ENCODE data around the gene TDRD12. TPM values are rescaled to one million over a fixed set of nuclear protein-coding genes. Genes with fewer than 3 reads are reported as not detected.
"Not testable (repeated sequence)": the region's sequence is repeated elsewhere in the genome, so short reads cannot be mapped to it uniquely, and the experiment has no call there.

TDRD12 gene
- total RNA-seq, 1 donor from 2014 or later, result not detected

DNA sequence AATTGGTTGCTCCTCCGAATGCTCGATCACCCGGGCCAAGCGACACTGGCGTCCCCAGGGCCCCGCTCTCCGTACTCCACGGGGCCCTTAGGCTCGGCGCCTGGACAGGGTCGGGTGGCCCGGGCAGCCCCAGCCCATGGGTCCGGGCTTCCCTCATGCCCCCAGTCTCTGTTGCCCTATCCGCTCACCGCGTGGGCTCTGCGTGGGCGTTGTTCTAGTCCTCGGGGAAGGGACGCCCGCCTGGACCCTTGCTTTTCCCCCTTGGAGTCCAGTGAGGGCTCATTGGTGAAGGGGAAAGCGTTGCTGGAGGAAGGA lies 1.3 kb downstream of the TDRD12 start:
- no peak overlapping the region for H3K27ac Mint-ChIP-seq (ENCODE audit: unreplicated experiment)

DNA sequence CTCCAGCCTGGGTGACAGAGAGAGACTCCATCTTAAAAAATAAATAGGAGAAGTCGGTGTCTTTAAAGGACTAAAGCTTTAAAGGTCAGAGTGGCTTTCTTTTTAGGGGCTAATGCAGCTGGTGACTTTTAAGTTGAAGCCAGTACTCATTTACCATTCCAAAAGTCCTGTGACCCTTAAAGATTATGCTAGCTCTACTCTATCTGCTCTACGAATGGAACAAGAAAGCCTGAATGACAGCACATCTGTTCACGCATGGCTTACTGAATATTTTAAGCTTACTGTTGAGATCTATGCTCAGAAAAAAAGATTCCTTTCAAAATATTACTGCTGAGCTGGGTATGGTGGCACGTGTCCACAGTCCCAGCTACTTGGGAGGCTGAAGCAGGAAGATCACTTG lies 16.4 kb downstream of the TDRD12 start:
- TF ChIP-seq, protein P1, sequence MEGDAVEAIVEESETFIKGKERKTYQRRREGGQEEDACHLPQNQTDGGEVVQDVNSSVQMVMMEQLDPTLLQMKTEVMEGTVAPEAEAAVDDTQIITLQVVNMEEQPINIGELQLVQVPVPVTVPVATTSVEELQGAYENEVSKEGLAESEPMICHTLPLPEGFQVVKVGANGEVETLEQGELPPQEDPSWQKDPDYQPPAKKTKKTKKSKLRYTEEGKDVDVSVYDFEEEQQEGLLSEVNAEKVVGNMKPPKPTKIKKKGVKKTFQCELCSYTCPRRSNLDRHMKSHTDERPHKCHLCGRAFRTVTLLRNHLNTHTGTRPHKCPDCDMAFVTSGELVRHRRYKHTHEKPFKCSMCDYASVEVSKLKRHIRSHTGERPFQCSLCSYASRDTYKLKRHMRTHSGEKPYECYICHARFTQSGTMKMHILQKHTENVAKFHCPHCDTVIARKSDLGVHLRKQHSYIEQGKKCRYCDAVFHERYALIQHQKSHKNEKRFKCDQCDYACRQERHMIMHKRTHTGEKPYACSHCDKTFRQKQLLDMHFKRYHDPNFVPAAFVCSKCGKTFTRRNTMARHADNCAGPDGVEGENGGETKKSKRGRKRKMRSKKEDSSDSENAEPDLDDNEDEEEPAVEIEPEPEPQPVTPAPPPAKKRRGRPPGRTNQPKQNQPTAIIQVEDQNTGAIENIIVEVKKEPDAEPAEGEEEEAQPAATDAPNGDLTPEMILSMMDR (IDR thresholded peaks at IDR 0.05; ENCODE audit: unreplicated experiment), result no peak
- Mint-ChIP-seq H3K27me3 (ENCODE audit: unreplicated experiment) (peaks cover 1% of the 10 kb centered on the region), H3K4me1 (ENCODE audit: unreplicated experiment) (no peaks in the 10 kb centered on the region), H3K36me3 (ENCODE audit: low read depth, unreplicated experiment) (no peaks in the 10 kb centered on the region), H3K4me3 (ENCODE audit: unreplicated experiment) (no peak overlapping the region), H3K27ac (ENCODE audit: unreplicated experiment) (no peak overlapping the region), H3K9me3 (ENCODE audit: unreplicated experiment) (no peaks in the 10 kb centered on the region)
- DNase-seq (ENCODE audit: low spot score), result no peak

More for the DNA sequence above, 1.3 kb downstream of the TDRD12 start:
- TF ChIP-seq, protein P1 (IDR thresholded peaks at IDR 0.05; ENCODE audit: unreplicated experiment), result no peak
- Mint-ChIP-seq H3K27me3 (ENCODE audit: unreplicated experiment) (peaks cover 3% of the 10 kb centered on the region), H3K9me3 (ENCODE audit: unreplicated experiment) (no peaks in the 10 kb centered on the region), H3K4me1 (ENCODE audit: unreplicated experiment) (no peaks in the 10 kb centered on the region), H3K36me3 (ENCODE audit: low read depth, unreplicated experiment) (no peaks in the 10 kb centered on the region), H3K4me3 (ENCODE audit: unreplicated experiment) (no peak overlapping the region)
- DNase-seq (ENCODE audit: low spot score), result no peak

DNA sequence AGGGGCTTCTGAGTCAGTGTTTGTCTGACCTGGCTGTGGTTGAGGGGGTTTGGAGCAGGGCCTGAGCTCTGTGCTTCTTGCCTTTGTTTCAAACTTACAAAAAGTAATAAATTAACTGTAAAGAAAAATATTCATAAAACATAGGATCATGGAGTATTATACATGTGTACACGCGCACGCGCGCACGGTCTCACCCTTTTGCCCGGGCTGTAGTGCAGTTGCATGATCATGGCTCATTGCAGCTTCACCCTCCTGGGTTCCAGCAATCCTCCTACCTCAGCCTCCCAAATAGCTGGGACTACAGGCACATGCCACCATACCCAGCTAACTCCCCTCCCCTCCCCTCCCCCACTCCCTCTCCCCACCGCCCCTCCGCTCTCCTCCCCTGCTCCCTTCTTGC lies 23.5 kb downstream of the TDRD12 start:
- TF ChIP-seq, protein P1 (IDR thresholded peaks at IDR 0.05; ENCODE audit: unreplicated experiment), result no peak
- DNase-seq (ENCODE audit: low spot score), result no peak
- H3K27ac Mint-ChIP-seq (ENCODE audit: unreplicated experiment), result no peak overlapping the region
- no peaks in the 10 kb centered on the region for H3K4me1 Mint-ChIP-seq (ENCODE audit: unreplicated experiment)
- H3K9me3 Mint-ChIP-seq (ENCODE audit: unreplicated experiment), result no peaks in the 10 kb centered on the region
- peaks cover 2% of the 10 kb centered on the region for H3K27me3 Mint-ChIP-seq (ENCODE audit: unreplicated experiment)
- no peak overlapping the region for H3K4me3 Mint-ChIP-seq (ENCODE audit: unreplicated experiment)
- H3K36me3 Mint-ChIP-seq (ENCODE audit: low read depth, unreplicated experiment), result no peaks in the 10 kb centered on the region

DNA sequence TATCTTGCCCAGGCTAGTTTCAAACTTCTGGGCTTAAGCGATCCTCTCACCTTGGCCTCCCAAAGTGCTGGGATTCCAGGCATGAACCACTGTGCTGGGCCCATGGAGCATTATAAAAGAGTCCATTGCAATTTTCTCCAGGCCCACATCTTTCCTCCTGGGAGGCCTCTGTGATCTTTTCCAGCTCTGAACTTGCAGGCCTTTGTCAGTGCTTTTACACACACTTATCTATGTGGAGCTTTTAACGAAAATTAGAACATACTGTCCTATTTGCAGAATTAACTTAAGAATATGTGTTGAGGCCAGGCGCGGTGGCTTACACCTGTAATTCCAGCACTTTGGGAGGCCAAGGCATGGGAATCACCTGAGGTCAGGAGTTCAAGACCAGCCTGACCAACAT lies 23.9 kb downstream of the TDRD12 start:
- TF ChIP-seq, protein P1 (IDR thresholded peaks at IDR 0.05; ENCODE audit: unreplicated experiment), result no peak
- DNase-seq (ENCODE audit: low spot score), result no peak
- Mint-ChIP-seq H3K4me1 (ENCODE audit: unreplicated experiment) (no peaks in the 10 kb centered on the region), H3K4me3 (ENCODE audit: unreplicated experiment) (no peak overlapping the region), H3K9me3 (ENCODE audit: unreplicated experiment) (no peaks in the 10 kb centered on the region), H3K36me3 (ENCODE audit: low read depth, unreplicated experiment) (no peaks in the 10 kb centered on the region), H3K27ac (ENCODE audit: unreplicated experiment) (no peak overlapping the region), H3K27me3 (ENCODE audit: unreplicated experiment) (peaks cover 4% of the 10 kb centered on the region)

DNA sequence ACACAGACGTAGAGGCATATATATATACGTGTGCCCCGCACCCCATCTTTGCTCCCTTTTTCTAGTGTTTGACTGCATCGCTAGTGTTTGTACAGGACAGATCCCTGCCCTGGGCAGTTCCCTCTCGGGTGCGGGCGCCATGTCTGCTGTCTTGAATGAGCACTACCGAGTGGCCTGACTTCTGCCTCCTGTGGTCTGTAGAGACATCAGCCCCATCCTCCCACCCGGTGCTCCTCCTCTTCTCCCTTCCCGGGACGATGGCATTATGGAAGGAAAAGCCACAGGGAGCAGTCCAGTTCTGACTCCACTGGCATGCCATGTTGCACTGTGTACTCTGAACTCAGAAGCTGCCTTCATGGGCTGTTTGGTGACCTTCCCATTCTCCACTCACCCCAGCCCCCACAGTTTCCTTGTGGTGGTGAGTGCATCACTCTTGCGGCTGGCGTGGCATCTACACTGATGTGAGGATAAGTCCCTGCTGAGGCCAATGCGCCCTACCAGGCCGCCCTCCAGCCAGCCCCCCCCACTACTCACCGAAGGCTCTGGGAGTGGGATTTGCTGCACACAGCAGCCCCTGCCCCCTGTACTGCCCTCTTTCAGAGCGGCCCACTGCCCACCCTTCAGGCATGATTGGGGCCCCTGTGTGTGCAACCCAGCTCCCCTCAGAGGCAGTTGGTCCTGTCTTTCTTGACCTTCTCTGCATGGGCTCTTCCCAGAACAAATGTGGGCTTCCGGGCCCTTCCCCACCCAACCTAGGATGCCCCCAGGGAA lies 25.2 kb downstream of the TDRD12 start:
- H3K4me3 Mint-ChIP-seq (ENCODE audit: unreplicated experiment), result no peak overlapping the region
- H3K27ac Mint-ChIP-seq (ENCODE audit: unreplicated experiment), result no peak overlapping the region
- no peak for DNase-seq (ENCODE audit: low spot score)
- H3K9me3 Mint-ChIP-seq (ENCODE audit: unreplicated experiment), result no peaks in the 10 kb centered on the region
- H3K27me3 Mint-ChIP-seq (ENCODE audit: unreplicated experiment), result peaks cover 4% of the 10 kb centered on the region
- H3K36me3 Mint-ChIP-seq (ENCODE audit: low read depth, unreplicated experiment), result no peaks in the 10 kb centered on the region
- TF ChIP-seq, protein P1 (IDR thresholded peaks at IDR 0.05; ENCODE audit: unreplicated experiment), result no peak
- no peaks in the 10 kb centered on the region for H3K4me1 Mint-ChIP-seq (ENCODE audit: unreplicated experiment)

DNA sequence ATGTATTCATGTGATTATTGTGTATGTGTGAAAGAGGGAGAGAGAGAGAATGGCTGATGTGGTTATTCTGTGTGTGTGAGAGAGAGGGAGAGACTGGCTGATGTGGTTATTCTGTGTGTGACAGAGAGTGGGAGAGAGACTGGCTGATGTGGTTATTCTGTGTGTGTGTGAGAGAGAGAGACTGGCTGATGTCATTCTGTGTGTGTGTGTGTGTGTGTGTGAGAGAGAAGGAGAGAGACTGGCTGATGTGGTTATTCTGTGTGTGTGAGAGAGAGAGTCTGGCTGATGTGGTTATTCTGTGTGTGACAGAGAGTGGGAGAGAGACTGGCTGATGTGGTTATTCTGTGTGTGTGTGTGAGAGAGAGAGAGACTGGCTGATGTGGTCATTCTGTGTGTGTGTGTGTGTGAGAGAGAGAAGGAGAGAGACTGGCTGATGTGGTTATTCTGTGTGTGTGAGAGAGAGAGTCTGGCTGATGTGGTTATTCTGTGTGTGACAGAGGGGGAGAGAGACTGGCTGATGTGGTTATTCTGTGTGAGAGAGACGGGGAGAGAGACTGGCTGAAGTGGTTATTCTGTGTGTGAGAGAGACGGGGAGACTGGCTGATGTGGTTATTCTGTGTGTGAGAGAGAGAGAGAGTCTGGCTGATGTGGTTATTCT lies 26.2 kb downstream of the TDRD12 start:
- not testable (repeated sequence) for H3K27ac Mint-ChIP-seq (ENCODE audit: unreplicated experiment); H3K4me1 Mint-ChIP-seq (ENCODE audit: unreplicated experiment); DNase-seq (ENCODE audit: low spot score)

DNA sequence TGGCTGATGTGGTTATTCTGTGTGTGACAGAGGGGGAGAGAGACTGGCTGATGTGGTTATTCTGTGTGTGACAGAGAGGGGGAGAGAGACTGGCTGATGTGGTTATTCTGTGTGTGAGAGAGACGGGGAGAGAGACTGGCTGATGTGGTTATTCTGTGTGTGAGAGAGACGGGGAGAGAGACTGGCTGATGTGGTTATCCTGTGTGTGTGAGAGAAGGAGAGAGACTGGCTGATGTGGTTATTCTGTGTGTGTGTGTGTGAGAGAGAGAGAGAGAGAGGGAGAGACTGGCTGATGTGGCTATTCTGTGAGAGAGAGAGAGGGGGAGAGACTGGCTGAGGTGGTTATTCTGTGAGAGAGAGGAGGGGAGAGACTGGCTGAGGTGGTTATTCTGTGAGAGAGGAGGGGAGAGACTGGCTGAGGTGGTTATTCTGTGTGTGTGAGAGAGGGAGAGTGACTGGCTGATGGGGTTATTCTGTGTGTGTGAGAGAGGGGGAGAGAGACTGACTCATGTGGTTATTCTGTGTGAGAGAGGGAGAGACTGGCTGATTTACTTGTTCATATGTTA lies 27.1 kb downstream of the TDRD12 start:
- not testable (repeated sequence) for DNase-seq (ENCODE audit: low spot score); H3K36me3 Mint-ChIP-seq (ENCODE audit: low read depth, unreplicated experiment); H3K9me3 Mint-ChIP-seq (ENCODE audit: unreplicated experiment); H3K4me1 Mint-ChIP-seq (ENCODE audit: unreplicated experiment); H3K27ac Mint-ChIP-seq (ENCODE audit: unreplicated experiment); H3K4me3 Mint-ChIP-seq (ENCODE audit: unreplicated experiment); H3K27me3 Mint-ChIP-seq (ENCODE audit: unreplicated experiment)

More for the DNA sequence above, 26.2 kb downstream of the TDRD12 start:
- H3K36me3 Mint-ChIP-seq (ENCODE audit: low read depth, unreplicated experiment); H3K9me3 Mint-ChIP-seq (ENCODE audit: unreplicated experiment); H3K4me3 Mint-ChIP-seq (ENCODE audit: unreplicated experiment); H3K27me3 Mint-ChIP-seq (ENCODE audit: unreplicated experiment): not testable (repeated sequence)

All from endothelial cell (in vitro differentiated cells).